ENCODE measurements around the gene FAM47E.
"Not testable (repeated sequence)": the region's sequence is repeated elsewhere in the genome, so short reads cannot be mapped to it uniquely, and the experiment has no call there.

- TF ChIP-seq CTCF (IDR thresholded peaks at IDR 0.05; ENCODE audit: poor library complexity, severe bottlenecking); TAF1 (IDR thresholded peaks at IDR 0.05; ENCODE audit: low read depth); RAD21 (conservative IDR thresholded peaks at IDR 0.05): not testable (repeated sequence)
Measured at GRCh38 chr4:76281594-76281993, 30.1 kb downstream of the FAM47E start.

Measured in neural cell (in vitro differentiated cells).